DOHH2 (cell line): ENCODE measurements around the gene RCOR1.

ENCODE experiments used
- CTCF ChIP-seq: fragments of 200-600 bp; sonication (generic); IDR thresholded peaks from one replicate; pipeline ENCODE4 v1.5.1; 2014; ENCODE audit warnings: antibody characterized with exemption, mild to moderate bottlenecking, low read depth, low read length; ENCODE audit not compliant: poor library complexity, severe bottlenecking
- EZH2phosphoT487 ChIP-seq: fragments of 200-600 bp; sonication (generic); IDR thresholded peaks from 2 replicates; pipeline ENCODE4 v1.6.1; 2017; ENCODE audit warnings: borderline replicate concordance, mild to moderate bottlenecking, antibody characterized with exemption, low read length, moderate library complexity, mixed read lengths

GRCh38 chr14:102583726-102584125, 8.7 kb upstream of the RCOR1 start:
- TF ChIP-seq CTCF: no peak
- TF ChIP-seq EZH2phosphoT487: no peak
